Astrocyte (in vitro differentiated cells and primary cell): ENCODE measurements around the gene MCM3AP. TPM values are rescaled to one million over a fixed set of nuclear protein-coding genes. Genes with fewer than 3 reads are reported as not detected.
A peak's percentile ranks its signal among the peaks of the same experiment; 100 is the strongest.

ENCODE experiments used
- DNase-seq: peaks from one replicate; pipeline ENCODE4 v3.0.0-alpha.2; 2010; ENCODE audit warnings: low read depth
- FAIRE-seq: peaks from 2 replicates; lab custom pipeline; 2011; peaks lifted over from hg19 to GRCh38; lab: Jason Lieb, UNC
- H2AFZ ChIP-seq: 2 replicates; pipeline ENCODE4 v1.6.0; 2012; ENCODE audit warnings: low read depth, low read length, inconsistent platforms
- H3K27ac ChIP-seq: 2 replicates; pipeline ENCODE4 v1.5.1; 2011; ENCODE audit warnings: low read depth, low read length, inconsistent platforms
- H3K27me3 ChIP-seq: 2 replicates; pipeline ENCODE4 v1.6.0; 2011; ENCODE audit warnings: low read length, inconsistent platforms; ENCODE audit not compliant: insufficient read depth
- H3K36me3 ChIP-seq: 2 replicates; pipeline ENCODE4 v1.5.1; 2011; ENCODE audit warnings: low read length, inconsistent platforms; ENCODE audit not compliant: insufficient read depth
- H3K4me1 ChIP-seq: 2 replicates; pipeline ENCODE4 v1.5.1; 2011; ENCODE audit warnings: low read length, inconsistent platforms; ENCODE audit not compliant: insufficient read depth
- H3K4me2 ChIP-seq: 2 replicates; pipeline ENCODE4 v1.6.0; 2012; ENCODE audit warnings: low read length, inconsistent platforms
- H3K4me3 ChIP-seq: 2 replicates; pipeline ENCODE4 v1.5.1; 2011; ENCODE audit warnings: low read depth, mild to moderate bottlenecking, low read length, inconsistent platforms; ENCODE audit not compliant: insufficient read depth
- H3K79me2 ChIP-seq: 2 replicates; pipeline ENCODE4 v1.6.0; 2012; ENCODE audit warnings: mild to moderate bottlenecking, low read length, inconsistent platforms; ENCODE audit not compliant: insufficient read depth
- H3K9ac ChIP-seq: 2 replicates; pipeline ENCODE4 v1.6.0; 2012; ENCODE audit warnings: mild to moderate bottlenecking, low read length, inconsistent platforms
- H3K9me3 ChIP-seq: 2 replicates; pipeline ENCODE4 v1.5.1; 2012; ENCODE audit warnings: low read depth, mild to moderate bottlenecking, low read length, inconsistent platforms; ENCODE audit not compliant: insufficient read depth
- H4K20me1 ChIP-seq: 2 replicates; pipeline ENCODE4 v1.6.0; 2012; ENCODE audit warnings: low read length, inconsistent platforms; ENCODE audit not compliant: insufficient read depth
- H3K27ac Mint-ChIP-seq: one replicate; pipeline ENCODE4 v1.8.0; 2021; ENCODE audit warnings: mild to moderate bottlenecking, mixed read lengths; ENCODE audit not compliant: unreplicated experiment
- H3K27me3 Mint-ChIP-seq: one replicate; pipeline ENCODE4 v1.8.0; 2021; ENCODE audit warnings: low read depth, mixed read lengths; ENCODE audit not compliant: unreplicated experiment
- H3K36me3 Mint-ChIP-seq: one replicate; pipeline ENCODE4 v1.8.0; 2021; ENCODE audit warnings: low read depth, mixed read lengths; ENCODE audit not compliant: unreplicated experiment
- H3K4me1 Mint-ChIP-seq: one replicate; pipeline ENCODE4 v1.8.0; 2021; ENCODE audit warnings: low read depth, mixed read lengths; ENCODE audit not compliant: unreplicated experiment
- H3K4me3 Mint-ChIP-seq: one replicate; pipeline ENCODE4 v1.8.0; 2021; ENCODE audit warnings: mild to moderate bottlenecking, moderate library complexity, mixed read lengths; ENCODE audit not compliant: unreplicated experiment
- H3K9me3 Mint-ChIP-seq: one replicate; pipeline ENCODE4 v1.8.0; 2021; ENCODE audit warnings: mild to moderate bottlenecking, mixed read lengths; ENCODE audit not compliant: unreplicated experiment
- EZH2 ChIP-seq: IDR thresholded peaks from 2 replicates; pipeline ENCODE4 v1.6.1; 2012; ENCODE audit warnings: mild to moderate bottlenecking, low read length, inconsistent platforms; ENCODE audit not compliant: insufficient read depth
- total RNA-seq: library from RNA; stranded (reverse); gene quantifications from 2 replicates; pipeline ENCODE4 v1.2.1, GENCODE V29; 2021
- TF ChIP-seq, protein P1 (sequence below): IDR thresholded peaks from 2 replicates; pipeline ENCODE4 v1.5.1; 2011; ENCODE audit warnings: low read depth, mild to moderate bottlenecking, inconsistent platforms, low read length, moderate library complexity; ENCODE audit not compliant: insufficient read depth

Gene MCM3AP
- total RNA-seq, 1 donor from 2014 or later, result 84.2 TPM

DNA sequence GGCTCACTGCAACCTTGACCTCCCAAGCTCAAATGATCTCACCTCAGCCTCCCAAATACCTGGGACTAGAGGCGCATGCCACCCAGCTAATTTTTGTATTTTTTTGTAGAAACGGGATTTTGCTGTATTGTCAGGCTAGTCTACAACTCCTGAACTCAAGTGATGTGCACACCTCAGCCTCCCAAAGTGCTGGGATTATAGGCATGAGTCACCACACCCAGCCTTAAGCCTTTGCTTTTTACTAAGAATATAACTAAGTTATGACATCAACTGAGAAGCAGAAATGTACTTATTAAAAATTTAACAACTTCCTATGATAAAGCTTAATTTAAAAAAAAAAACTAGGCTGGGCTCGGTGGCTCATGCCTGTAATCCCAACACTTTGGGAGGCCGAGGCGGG lies 47.9 kb downstream of the MCM3AP start:
- H3K36me3 ChIP-seq, result peaks cover 70% of the 10 kb centered on the region
- no peak overlapping the region for H3K27ac ChIP-seq
- TF ChIP-seq EZH2, result no peak
- TF ChIP-seq, protein P1, sequence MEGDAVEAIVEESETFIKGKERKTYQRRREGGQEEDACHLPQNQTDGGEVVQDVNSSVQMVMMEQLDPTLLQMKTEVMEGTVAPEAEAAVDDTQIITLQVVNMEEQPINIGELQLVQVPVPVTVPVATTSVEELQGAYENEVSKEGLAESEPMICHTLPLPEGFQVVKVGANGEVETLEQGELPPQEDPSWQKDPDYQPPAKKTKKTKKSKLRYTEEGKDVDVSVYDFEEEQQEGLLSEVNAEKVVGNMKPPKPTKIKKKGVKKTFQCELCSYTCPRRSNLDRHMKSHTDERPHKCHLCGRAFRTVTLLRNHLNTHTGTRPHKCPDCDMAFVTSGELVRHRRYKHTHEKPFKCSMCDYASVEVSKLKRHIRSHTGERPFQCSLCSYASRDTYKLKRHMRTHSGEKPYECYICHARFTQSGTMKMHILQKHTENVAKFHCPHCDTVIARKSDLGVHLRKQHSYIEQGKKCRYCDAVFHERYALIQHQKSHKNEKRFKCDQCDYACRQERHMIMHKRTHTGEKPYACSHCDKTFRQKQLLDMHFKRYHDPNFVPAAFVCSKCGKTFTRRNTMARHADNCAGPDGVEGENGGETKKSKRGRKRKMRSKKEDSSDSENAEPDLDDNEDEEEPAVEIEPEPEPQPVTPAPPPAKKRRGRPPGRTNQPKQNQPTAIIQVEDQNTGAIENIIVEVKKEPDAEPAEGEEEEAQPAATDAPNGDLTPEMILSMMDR, result no peak
- no peak overlapping the region for H3K4me3 ChIP-seq
- H3K79me2 ChIP-seq, result no peaks in the 10 kb centered on the region
- no peak overlapping the region for H3K4me3 Mint-ChIP-seq
- no peak overlapping the region for H3K9ac ChIP-seq
- no peaks in the 10 kb centered on the region for H3K9me3 ChIP-seq
- peaks cover 11% of the 10 kb centered on the region for H4K20me1 ChIP-seq
- H3K27ac Mint-ChIP-seq, result no peak overlapping the region
- H3K9me3 Mint-ChIP-seq, result no peaks in the 10 kb centered on the region
- no peaks in the 10 kb centered on the region for H3K27me3 ChIP-seq
- no peak for DNase-seq
- H3K27me3 Mint-ChIP-seq, result no peaks in the 10 kb centered on the region
- H2AFZ ChIP-seq, result no peak overlapping the region
- FAIRE-seq, result no peak
- H3K36me3 Mint-ChIP-seq, result peaks cover 47% of the 10 kb centered on the region
- no peak overlapping the region for H3K4me2 ChIP-seq
- H3K4me1 Mint-ChIP-seq, result no peaks in the 10 kb centered on the region
- no peaks in the 10 kb centered on the region for H3K4me1 ChIP-seq

DNA sequence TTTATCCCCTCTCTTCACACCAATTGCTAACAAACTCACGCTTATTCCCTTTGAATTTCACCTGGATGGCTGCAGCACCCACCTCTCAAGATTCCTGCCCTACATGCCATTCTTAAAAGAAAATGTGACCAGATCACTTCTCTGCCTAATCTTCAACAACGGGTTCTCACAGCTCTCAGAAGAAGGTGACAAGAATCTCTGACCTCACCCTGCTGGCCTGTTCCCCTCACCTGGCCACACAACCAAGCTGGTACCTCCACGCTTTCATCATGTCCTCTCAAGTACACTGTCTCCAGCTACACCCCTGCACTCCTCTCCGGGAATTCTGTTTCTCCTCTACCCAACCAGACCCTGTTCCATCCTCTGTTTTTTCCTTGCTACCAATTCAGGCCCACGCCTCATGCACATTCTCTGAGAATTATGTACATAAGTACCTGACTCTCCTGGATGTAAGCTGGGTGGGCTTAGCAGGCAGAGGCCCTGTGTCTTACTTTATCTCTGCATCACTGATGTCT lies 50.9 kb downstream of the MCM3AP start:
- peaks cover 47% of the 10 kb centered on the region for H3K36me3 ChIP-seq
- no peak overlapping the region for H3K27ac Mint-ChIP-seq
- no peaks in the 10 kb centered on the region for H3K9me3 Mint-ChIP-seq
- H3K27ac ChIP-seq, result no peak overlapping the region
- DNase-seq (no peak), FAIRE-seq (no peak)
- H3K4me3 ChIP-seq, result no peak overlapping the region
- H3K27me3 ChIP-seq, result no peaks in the 10 kb centered on the region
- no peaks in the 10 kb centered on the region for H3K9me3 ChIP-seq
- no peak overlapping the region for H2AFZ ChIP-seq
- H3K4me1 ChIP-seq, result peaks cover 4% of the 10 kb centered on the region
- H3K4me3 Mint-ChIP-seq, result no peak overlapping the region
- peaks cover 41% of the 10 kb centered on the region for H3K36me3 Mint-ChIP-seq
- H4K20me1 ChIP-seq, result peaks cover 11% of the 10 kb centered on the region
- no peaks in the 10 kb centered on the region for H3K27me3 Mint-ChIP-seq
- no peak overlapping the region for H3K9ac ChIP-seq
- TF ChIP-seq, protein P1, result no peak
- TF ChIP-seq EZH2, result no peak
- no peaks in the 10 kb centered on the region for H3K79me2 ChIP-seq
- H3K4me2 ChIP-seq, result no peak overlapping the region
- H3K4me1 Mint-ChIP-seq, result peaks cover 8% of the 10 kb centered on the region

DNA sequence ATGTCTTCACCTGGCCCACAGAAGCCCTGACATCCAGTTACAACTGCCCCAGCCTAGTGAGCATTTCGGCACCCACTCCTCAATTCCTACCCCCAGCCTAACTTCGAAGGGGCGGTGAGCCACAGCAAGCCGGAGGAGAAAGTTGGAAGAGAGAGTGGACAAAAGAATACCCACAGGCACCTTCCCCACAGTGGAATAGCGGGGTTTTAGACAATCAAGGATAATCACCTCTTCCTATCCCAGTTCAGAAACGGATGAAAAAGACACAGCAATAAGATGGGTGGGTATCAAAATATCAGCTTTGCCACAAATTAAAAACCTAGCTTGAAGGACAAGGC lies 55.5 kb downstream of the MCM3AP start:
- H2AFZ ChIP-seq, result peak overlapping the region; percentile 61
- H3K36me3 Mint-ChIP-seq, result peaks cover 23% of the 10 kb centered on the region
- H3K4me2 ChIP-seq, result peak overlapping the region; percentile 88

More for the DNA sequence above, 55.5 kb downstream of the MCM3AP start:
- H3K27me3 ChIP-seq, result no peaks in the 10 kb centered on the region
- no peaks in the 10 kb centered on the region for H3K9me3 ChIP-seq
- peaks cover 31% of the 10 kb centered on the region for H4K20me1 ChIP-seq
- DNase-seq (no peak), FAIRE-seq (no peak)
- H3K79me2 ChIP-seq, result peaks cover 33% of the 10 kb centered on the region
- H3K27ac ChIP-seq, result no peak overlapping the region
- H3K9ac ChIP-seq, result peak overlapping the region; percentile 74
- peaks cover 19% of the 10 kb centered on the region for H3K36me3 ChIP-seq
- Mint-ChIP-seq H3K4me3 (peak overlapping the region; percentile 84), H3K27ac (peak overlapping the region; percentile 41), H3K9me3 (no peaks in the 10 kb centered on the region), H3K27me3 (no peaks in the 10 kb centered on the region), H3K4me1 (peaks cover 23% of the 10 kb centered on the region)
- peak overlapping the region; percentile 53 for H3K4me3 ChIP-seq
- H3K4me1 ChIP-seq, result peaks cover 22% of the 10 kb centered on the region
- TF ChIP-seq EZH2, result no peak
- TF ChIP-seq, protein P1, result no peak
